Trophoblast cell (in vitro differentiated cells and primary cell): ENCODE data around the gene HCN4.
A peak's percentile ranks its signal among the peaks of the same experiment; 100 is the strongest.
"Not testable (repeated sequence)": the region's sequence is repeated elsewhere in the genome, so short reads cannot be mapped to it uniquely, and the experiment has no call there.

Source experiments
- DNase-seq, 2 donors: peaks; one replicate each; pipeline ENCODE4 v3.0.0-alpha.2; 2016
- H2AFZ ChIP-seq: 2 replicates; pipeline ENCODE4 v1.6.1; 2013; ENCODE audit warnings: low read length, moderate library complexity, mild to moderate bottlenecking; ENCODE audit not compliant: insufficient read depth, poor library complexity
- H2AK5ac ChIP-seq: 2 replicates; pipeline ENCODE4 v1.6.1; 2013; ENCODE audit warnings: mild to moderate bottlenecking, low read length
- H2BK120ac ChIP-seq: 2 replicates; pipeline ENCODE4 v1.6.1; 2013; ENCODE audit warnings: low read length, mild to moderate bottlenecking, moderate library complexity; ENCODE audit not compliant: insufficient read depth, poor library complexity
- H2BK12ac ChIP-seq: 2 replicates; pipeline ENCODE4 v1.6.1; 2013; ENCODE audit warnings: mild to moderate bottlenecking, low read length, moderate library complexity
- H2BK5ac ChIP-seq: 2 replicates; pipeline ENCODE4 v1.6.1; 2013; ENCODE audit warnings: low read length, low read depth, moderate library complexity, mild to moderate bottlenecking; ENCODE audit not compliant: poor library complexity
- H3K14ac ChIP-seq: 2 replicates; pipeline ENCODE4 v1.6.1; 2013; ENCODE audit warnings: mild to moderate bottlenecking, low read length
- H3K18ac ChIP-seq: 2 replicates; pipeline ENCODE4 v1.6.1; 2013; ENCODE audit warnings: mild to moderate bottlenecking, low read length
- H3K23ac ChIP-seq: 2 replicates; pipeline ENCODE4 v1.6.1; 2013; ENCODE audit warnings: low read length
- H3K27ac ChIP-seq: 2 replicates; pipeline ENCODE4 v1.5.1; 2013; ENCODE audit warnings: low read depth, mild to moderate bottlenecking, inconsistent platforms, low read length, moderate library complexity
- H3K27me3 ChIP-seq: 2 replicates; pipeline ENCODE4 v1.6.1; 2013; ENCODE audit warnings: inconsistent platforms, mild to moderate bottlenecking, low read length, moderate library complexity; ENCODE audit not compliant: insufficient read depth
- H3K36me3 ChIP-seq, 2 experiments: 1 replicate in 1 of 2; 2 replicates in 1 of 2; pipeline ENCODE4 v1.6.1; 2013; ENCODE audit warnings: low read length in 2 of 2, mild to moderate bottlenecking in 2 of 2, moderate library complexity in 1 of 2; ENCODE audit not compliant: insufficient read depth in 2 of 2, control insufficient read depth in 1 of 2
- H3K4ac ChIP-seq: 2 replicates; pipeline ENCODE4 v1.6.1; 2013; ENCODE audit warnings: low read depth, mild to moderate bottlenecking, low read length, moderate library complexity
- H3K4me1 ChIP-seq, 2 experiments: 1 replicate in 1 of 2; 2 replicates in 1 of 2; pipeline ENCODE4 v1.6.1; 2013; ENCODE audit warnings: low read length in 2 of 2, mild to moderate bottlenecking in 2 of 2, moderate library complexity in 1 of 2; ENCODE audit not compliant: insufficient read depth in 2 of 2, control insufficient read depth in 1 of 2
- H3K4me2 ChIP-seq: 2 replicates; pipeline ENCODE4 v1.6.1; 2013; ENCODE audit warnings: inconsistent platforms, mild to moderate bottlenecking, low read length, moderate library complexity
- H3K4me3 ChIP-seq: 2 replicates; pipeline ENCODE4 v1.5.1; 2013; ENCODE audit warnings: mild to moderate bottlenecking, low read depth, low read length, inconsistent platforms
- H3K79me1 ChIP-seq: one replicate; pipeline ENCODE4 v1.6.1; 2013; ENCODE audit warnings: low read length
- H3K79me2 ChIP-seq: 2 replicates; pipeline ENCODE4 v1.6.1; 2013; ENCODE audit warnings: low read length, mild to moderate bottlenecking; ENCODE audit not compliant: control insufficient read depth, insufficient read depth, poor library complexity
- H3K9ac ChIP-seq: 2 replicates; pipeline ENCODE4 v1.6.1; 2013; ENCODE audit warnings: mild to moderate bottlenecking, low read length
- H3K9me3 ChIP-seq: 2 replicates; pipeline ENCODE4 v1.6.1; 2013; ENCODE audit warnings: low read depth, mild to moderate bottlenecking, control low read depth, inconsistent platforms, low read length; ENCODE audit not compliant: insufficient read depth
- H4K12ac ChIP-seq: 2 replicates; pipeline ENCODE4 v1.6.1; 2013; ENCODE audit warnings: low read depth, mild to moderate bottlenecking, low read length, moderate library complexity
- H4K8ac ChIP-seq: 2 replicates; pipeline ENCODE4 v1.6.1; 2013; ENCODE audit warnings: low read depth, mild to moderate bottlenecking, low read length, moderate library complexity
- H4K91ac ChIP-seq: one replicate; pipeline ENCODE4 v1.6.1; 2013; ENCODE audit warnings: low read depth, mild to moderate bottlenecking, low read length, moderate library complexity
- WGBS: extraction: QIAGEN DNeasy Blood & Tissue Kit; methylation state at CpG from one replicate; pipeline ENCODE4 v1.1.7; 2013; ENCODE audit warnings: missing lambda C conversion rate; ENCODE audit not compliant: insufficient read length, insufficient coverage; ENCODE audit errors: extremely low coverage; 5-methylcytosine and 5-hydroxymethylcytosine counted together

HCN4 gene

DNA sequence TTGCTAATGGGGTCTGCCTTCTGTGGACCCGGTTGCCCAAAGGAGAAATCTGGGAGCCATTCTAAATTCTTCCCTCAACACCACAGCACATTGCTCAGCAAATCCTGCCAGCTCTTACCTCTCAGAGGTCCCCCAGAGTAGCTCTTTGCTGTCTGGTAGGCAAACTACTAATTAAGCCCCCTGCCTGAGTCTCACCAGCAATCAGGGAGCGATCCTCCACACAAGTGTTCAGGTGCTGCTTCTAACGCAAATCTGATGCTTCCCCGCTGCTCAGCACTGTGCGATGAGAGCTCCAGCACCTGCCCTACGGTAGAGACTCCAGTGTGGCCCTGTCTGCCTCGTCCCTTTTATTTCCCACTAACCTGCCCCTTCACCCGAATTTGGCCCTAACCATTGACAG is 60.5 kb downstream of the HCN4 start:
- H3K4ac ChIP-seq = no peak overlapping the region
- H2AK5ac ChIP-seq = no peak overlapping the region
- no peak overlapping the region for H2BK5ac ChIP-seq
- no peak overlapping the region for H3K18ac ChIP-seq
- no peak overlapping the region for H2AFZ ChIP-seq
- H2BK120ac ChIP-seq = no peak overlapping the region
- no peak overlapping the region for H3K14ac ChIP-seq
- no peak overlapping the region for H3K9ac ChIP-seq
- H3K79me2 ChIP-seq = no peaks in the 10 kb centered on the region
- no peak overlapping the region for H3K4me2 ChIP-seq
- no peaks in the 10 kb centered on the region for H3K36me3 ChIP-seq
- no peak overlapping the region for H4K12ac ChIP-seq
- DNase-seq = no peak
- no peaks in the 10 kb centered on the region for H3K79me1 ChIP-seq
- no peaks in the 10 kb centered on the region for H3K4me1 ChIP-seq
- no peak overlapping the region for H3K27ac ChIP-seq
- no CpG with 5 or more reads among the region's 8 CpGs for WGBS
- H3K4me3 ChIP-seq = no peak overlapping the region
- no peaks in the 10 kb centered on the region for H3K27me3 ChIP-seq
- no peak overlapping the region for H3K23ac ChIP-seq
- no peak overlapping the region for H4K8ac ChIP-seq
- H4K91ac ChIP-seq = no peak overlapping the region
- no peaks in the 10 kb centered on the region for H3K9me3 ChIP-seq
- H2BK12ac ChIP-seq = no peak overlapping the region

- H3K9me3 ChIP-seq = no peaks in the 10 kb centered on the region
- no peaks in the 10 kb centered on the region for H3K79me2 ChIP-seq
- peaks cover 0 to 3% of the 10 kb centered on the region in 2 experiments for H3K4me1 ChIP-seq
- no peaks in the 10 kb centered on the region for H3K79me1 ChIP-seq
- H2BK12ac ChIP-seq = no peak overlapping the region
- H2AK5ac ChIP-seq = no peak overlapping the region
- H4K8ac ChIP-seq = no peak overlapping the region
- H3K36me3 ChIP-seq = peaks cover 4% of the 10 kb centered on the region in 2 experiments
- no peaks in the 10 kb centered on the region for H3K27me3 ChIP-seq
- no peak overlapping the region for H3K9ac ChIP-seq
- H3K4me2 ChIP-seq = no peak overlapping the region
- peak; percentile 52 to 75 for DNase-seq
- no peak overlapping the region for H3K4ac ChIP-seq
- no peak overlapping the region for H3K23ac ChIP-seq
- no peak overlapping the region for H2BK120ac ChIP-seq
- H4K91ac ChIP-seq = no peak overlapping the region
- no peak overlapping the region for H3K18ac ChIP-seq
- H2AFZ ChIP-seq = no peak overlapping the region
- H3K14ac ChIP-seq = no peak overlapping the region
- no peak overlapping the region for H2BK5ac ChIP-seq
- H3K4me3 ChIP-seq = no peak overlapping the region
- no CpG with 5 or more reads among the region's 12 CpGs for WGBS
- no peak overlapping the region for H4K12ac ChIP-seq
- H3K27ac ChIP-seq = no peak overlapping the region
Observed at GRCh38 chr15:73305331-73306211, 63.2 kb downstream of the HCN4 start.

GRCh38 chr15:73303636-73304035 is 65.1 kb downstream of the HCN4 start:
- Histone ChIP-seq H3K9me3 (no peaks in the 10 kb centered on the region), H3K9ac (no peak overlapping the region), H3K79me1 (no peaks in the 10 kb centered on the region), H3K4me3 (no peak overlapping the region), H2BK5ac (no peak overlapping the region), H3K27me3 (no peaks in the 10 kb centered on the region), H4K8ac (no peak overlapping the region), H3K18ac (no peak overlapping the region), H3K23ac (no peak overlapping the region), H3K4ac (no peak overlapping the region), H3K36me3 (peaks cover 4 to 5% of the 10 kb centered on the region in 2 experiments), H4K91ac (no peak overlapping the region), H3K79me2 (no peaks in the 10 kb centered on the region), H3K4me1 (peaks cover 0 to 3% of the 10 kb centered on the region in 2 experiments), H4K12ac (no peak overlapping the region), H3K27ac (no peak overlapping the region), H3K4me2 (no peak overlapping the region), H2AFZ (no peak overlapping the region), H2BK120ac (no peak overlapping the region), H3K14ac (no peak overlapping the region), H2BK12ac (no peak overlapping the region), H2AK5ac (no peak overlapping the region)
- no CpG with 5 or more reads among the region's 5 CpGs for WGBS
- DNase-seq = no peak

DNA sequence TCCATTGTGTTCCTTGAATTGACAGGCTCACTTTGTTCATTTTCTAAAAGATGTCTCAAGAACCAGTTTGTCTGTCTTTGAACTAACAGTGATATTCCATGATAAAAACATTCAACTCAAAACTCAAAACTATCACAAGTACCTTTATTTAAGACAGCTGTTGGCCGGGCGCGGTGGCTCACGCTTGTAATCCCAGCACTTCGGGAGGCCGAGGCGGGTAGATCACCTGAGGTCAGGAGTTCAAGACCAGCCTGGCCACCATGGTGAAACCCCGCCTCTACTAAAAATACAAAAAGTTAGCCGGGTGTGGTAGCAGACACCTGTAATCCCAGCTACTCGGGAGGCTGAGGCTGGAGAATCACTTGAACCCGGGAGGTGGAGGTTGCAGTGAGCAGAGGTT is 68.5 kb downstream of the HCN4 start:
- not testable (repeated sequence) for H3K4ac ChIP-seq, H3K79me1 ChIP-seq, H3K18ac ChIP-seq, H3K4me2 ChIP-seq, H2AFZ ChIP-seq, H4K12ac ChIP-seq, H3K36me3 ChIP-seq, H2BK120ac ChIP-seq, H3K27ac ChIP-seq, H3K27me3 ChIP-seq, H3K79me2 ChIP-seq, DNase-seq, H4K91ac ChIP-seq, H2BK12ac ChIP-seq, H3K4me3 ChIP-seq, H2BK5ac ChIP-seq, H3K9me3 ChIP-seq, H2AK5ac ChIP-seq, H3K23ac ChIP-seq, H3K9ac ChIP-seq, H4K8ac ChIP-seq, H3K14ac ChIP-seq
- H3K4me1 ChIP-seq = peaks cover 4 to 12% of the 10 kb centered on the region in 2 experiments
- no CpG with 5 or more reads among the region's 11 CpGs for WGBS
